ENCODE data around the gene PRTG. TPM values are rescaled to one million over a fixed set of nuclear protein-coding genes. Genes with fewer than 3 reads are reported as not detected.

Gene PRTG
- total and polyA plus RNA-seq, 9 of the 15 experiments (the other 6 are each of a cell fraction or from before 2014, with no cell fraction given): under 0.01 to 0.14 (median 0.06) TPM; not detected in 1

GRCh38 chr15:55658886-55659285 is 84.1 kb downstream of the PRTG start (continued):
- no peak for TF ChIP-seq ETS2 (tag; IDR thresholded peaks at IDR 0.05; ENCODE audit: borderline replicate concordance, poor library complexity, severe bottlenecking)

DNA sequence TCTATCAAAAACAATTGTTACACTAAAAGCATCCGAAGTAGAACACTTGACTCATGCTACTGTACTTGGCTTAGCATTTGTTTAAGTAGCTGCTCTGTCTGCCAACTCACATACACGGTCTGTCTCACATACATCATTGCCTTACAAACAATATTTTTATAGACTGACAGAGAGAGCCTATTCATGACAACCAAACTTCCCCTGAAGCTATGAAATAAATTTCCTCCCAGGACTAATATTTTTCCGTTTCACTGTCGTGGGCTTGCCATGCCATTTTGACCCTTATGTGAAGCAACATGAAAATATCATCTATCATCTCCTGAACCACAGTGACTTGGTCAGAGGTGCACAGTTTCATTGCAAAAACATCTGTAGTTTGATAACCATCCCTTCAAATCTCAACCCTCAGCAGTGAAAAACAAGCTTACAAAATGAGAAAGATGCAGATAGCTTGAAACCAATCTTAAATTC is 88.4 kb downstream of the PRTG start:
- H3K9me1 ChIP-seq (ENCODE audit: control insufficient read depth, insufficient read depth, low read length): no peaks in the 10 kb centered on the region
- H3K4me3 ChIP-seq: no peak overlapping the region
- intact Hi-C loops (cut with micrococcal nuclease) (loop anchor here (10.0 kb wide), 2 partner anchors 260 to 400 kb away; no protein-coding TSS in a partner anchor), in situ Hi-C loops (cut with MboI) (no loop called here)
- TF ChIP-seq MAFK (IDR thresholded peaks at IDR 0.05; ENCODE audit: low read length): no peak
- no peak for TF ChIP-seq ELF4 (CRISPR knock-in tag; IDR thresholded peaks at IDR 0.05)
- no peak for TF ChIP-seq CC2D1A (IDR thresholded peaks at IDR 0.05)
- no peak for TF ChIP-seq ZNF280B (CRISPR knock-in tag; IDR thresholded peaks at IDR 0.05)
- no peak for TF ChIP-seq RFX7 (CRISPR knock-in tag; IDR thresholded peaks at IDR 0.05)
- TF ChIP-seq SRSF3 (IDR thresholded peaks at IDR 0.05; ENCODE audit: insufficient read depth, low read length): no peak
- TF ChIP-seq ZNF780A (CRISPR knock-in tag; IDR thresholded peaks at IDR 0.05): no peak
- TF ChIP-seq PHF8 (IDR thresholded peaks at IDR 0.05; ENCODE audit: borderline replicate concordance, low read length): no peak
- TF ChIP-seq HDAC1 (IDR thresholded peaks at IDR 0.05): no peak
- no peaks in the 10 kb centered on the region for H3K4me1 ChIP-seq (replicated peaks in 1 of 2; ENCODE audit: control insufficient read depth in 2 of 2, insufficient read depth in 2 of 2, low read length in 2 of 2)
- 0% methylated on average over 4 of the region's 4 CpGs for WGBS (ENCODE audit: insufficient coverage, low coverage, missing lambda C conversion rate)
- no peak overlapping the region for H2AFZ ChIP-seq (ENCODE audit: low read depth, low read length)
- H3K4me2 ChIP-seq (ENCODE audit: insufficient read depth, low read length): no peak overlapping the region
- H3K36me3 ChIP-seq (ENCODE audit: control insufficient read depth, insufficient read depth, low read length): no peaks in the 10 kb centered on the region
- ChIA-PET POLR2A (no interaction called here), CTCF (ENCODE audit: low intra/inter-chr PET ratio) (no interaction called here)
- DNase-seq (ENCODE audit: extremely low read depth in 1 of 4, low spot score in 3 of 4): no peak
- FAIRE-seq: no peak
- H3K9me3 ChIP-seq (replicated peaks; ENCODE audit: control insufficient read depth, insufficient read depth, low read depth, low read length): no peaks in the 10 kb centered on the region
- no peak for ATAC-seq
- H4K20me1 ChIP-seq (replicated peaks; ENCODE audit: control insufficient read depth, insufficient read depth, low read length): no peaks in the 10 kb centered on the region
- H3K27ac ChIP-seq (ENCODE audit: extremely low read depth, low read depth, low read length): no peak overlapping the region
- H3K79me2 ChIP-seq (ENCODE audit: control insufficient read depth, insufficient read depth, low read length): no peaks in the 10 kb centered on the region
- no TSS peak for BruUV-seq (replicated peaks)
- peaks cover 0 to 6% of the 10 kb centered on the region in 2 experiments; a peak in 2 of 5 replicates for H3K27me3 ChIP-seq (ENCODE audit: control insufficient read depth in 2 of 2, insufficient read depth in 2 of 2, low read length in 2 of 2)
- no peak overlapping the region for H3K9ac ChIP-seq (ENCODE audit: insufficient read depth in 1 of 2, low read depth in 2 of 2, low read length in 2 of 2)

Data from K562 (cell line).